AG04449 (cell line): ENCODE data around the gene FBXO31.

Experiments
- CTCF ChIA-PET: fragments of 350-600 bp; formaldehyde crosslinking; extraction: SDS; loops from one replicate; lab custom pipeline; 2021; ENCODE audit warnings: antibody characterized with exemption; lab: Yijun Ruan, JAX
- POLR2A ChIA-PET: fragments of 400-600, 350-600 bp; formaldehyde crosslinking; extraction: SDS; loops from one replicate; lab custom pipeline; 2020; ENCODE audit warnings: antibody characterized with exemption, inconsistent platforms; lab: Yijun Ruan, JAX
- DNase-seq: peaks from one replicate; pipeline ENCODE4 v3.0.0-alpha.2; 2010; ENCODE audit warnings: low read depth, low spot score
- H3K4me3 ChIP-seq: 2 replicates; pipeline ENCODE4 v1.5.1; 2011; ENCODE audit warnings: low read depth, mild to moderate bottlenecking, control low read depth, low read length
- CTCF ChIP-seq: IDR thresholded peaks from one replicate; pipeline ENCODE4 v1.5.1; 2011; ENCODE audit warnings: mild to moderate bottlenecking, moderate library complexity, low read length, control low read depth, inconsistent platforms; ENCODE audit not compliant: insufficient read depth; ENCODE audit errors: missing control alignments

FBXO31 gene

GRCh38 chr16:87418644-87419043, 35.1 kb upstream of the FBXO31 start:
- H3K4me3 ChIP-seq = no peak overlapping the region
- ChIA-PET CTCF (interaction anchor here (2.7 to 10.3 kb wide), 2 partner anchors 154 to 217 kb away, joined by 41 to 222 read pairs; no protein-coding TSS in a partner anchor), POLR2A (no interaction called here)
- no peak for DNase-seq
- TF ChIP-seq CTCF = no peak

- CTCF ChIA-PET = interaction anchor here (2.1 to 10.3 kb wide), 5 partner anchors 9 to 218 kb away, joined by 10 to 222 read pairs (median 26); no protein-coding TSS in a partner anchor
- H3K4me3 ChIP-seq = no peak overlapping the region
- TF ChIP-seq CTCF = no peak
- no peak for DNase-seq
- POLR2A ChIA-PET = no interaction called here
These were observed 34.6 kb upstream of the FBXO31 start for GRCh38 chr16:87418216-87418615.

GRCh38 chr16:87417528-87417910, 33.9 kb upstream of the FBXO31 start:
- ChIA-PET POLR2A (no interaction called here), CTCF (interaction anchor here (0.9 to 10.3 kb wide), 34 partner anchors 7 to 454 kb away, joined by 3 to 222 read pairs (median 7); no protein-coding TSS in a partner anchor)
- no peak overlapping the region for H3K4me3 ChIP-seq
- TF ChIP-seq CTCF = no peak
- no peak for DNase-seq

- TF ChIP-seq CTCF = peak; percentile 46
- ChIA-PET CTCF (interaction anchor here (0.5 to 10.3 kb wide), 53 partner anchors 8 to 454 kb away, joined by 3 to 222 read pairs (median 5); no protein-coding TSS in a partner anchor), POLR2A (no interaction called here)
- DNase-seq = no peak
- no peak overlapping the region for H3K4me3 ChIP-seq
These were observed 33.4 kb upstream of the FBXO31 start for GRCh38 chr16:87416826-87417527.

GRCh38 chr16:87415441-87415840, 31.9 kb upstream of the FBXO31 start:
- DNase-seq = no peak
- no peak overlapping the region for H3K4me3 ChIP-seq
- CTCF ChIA-PET = interaction anchor here (0.8 to 10.3 kb wide), 10 partner anchors 8 to 220 kb away, joined by 3 to 222 read pairs (median 10); no protein-coding TSS in a partner anchor
- POLR2A ChIA-PET = no interaction called here
- TF ChIP-seq CTCF = no peak

- POLR2A ChIA-PET = no interaction called here
- DNase-seq = no peak
- TF ChIP-seq CTCF = no peak
- no peak overlapping the region for H3K4me3 ChIP-seq
- CTCF ChIA-PET = interaction anchor here (10.3 kb wide), 1 partner anchor 222 kb away, joined by 222 read pairs; no protein-coding TSS in a partner anchor
These were observed 30.7 kb upstream of the FBXO31 start for GRCh38 chr16:87414251-87414680.
